Fibroblast of skin of abdomen (primary cell): ENCODE measurements around the gene HOXB2.

Source experiments
- DNase-seq: peaks from one replicate; pipeline ENCODE4 v3.0.0-alpha.2; 2013

HOXB2 gene

DNA sequence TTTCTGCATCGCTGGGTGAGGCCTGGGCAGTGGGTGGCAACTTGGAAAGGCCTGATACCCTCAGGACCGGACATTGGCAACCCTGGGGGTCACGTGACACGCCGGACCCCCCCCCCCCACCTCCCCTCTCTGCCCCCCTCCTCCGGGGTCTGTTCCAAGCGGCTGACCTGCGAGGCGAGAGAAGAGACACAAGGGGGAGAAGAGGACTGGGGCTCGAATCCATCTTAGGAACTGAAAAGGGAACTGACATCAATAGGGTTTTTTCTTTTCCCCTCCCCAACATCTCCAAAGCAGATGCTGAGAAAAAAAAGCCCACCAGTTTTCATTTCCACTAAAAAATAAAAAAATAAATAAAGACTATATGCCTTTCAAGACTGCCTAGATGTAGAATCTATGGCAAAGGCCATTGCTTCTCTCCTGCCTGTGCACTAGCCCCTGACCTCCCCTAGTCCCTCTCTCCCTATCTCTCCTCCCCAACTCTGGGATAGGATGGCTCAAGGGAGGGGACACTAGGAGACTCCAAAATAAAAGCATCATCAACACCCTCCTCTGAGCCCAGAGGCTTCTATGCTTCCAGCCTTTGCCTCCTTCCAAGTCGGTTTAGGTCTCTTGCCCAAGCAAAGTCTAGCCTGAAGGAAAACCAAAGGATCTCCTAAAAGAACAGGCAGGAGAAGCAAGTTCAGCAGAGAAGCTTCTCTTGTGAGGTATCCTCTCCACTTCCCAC is 7.7 kb upstream of the HOXB2 start:
- peak; percentile 53 for DNase-seq

DNA sequence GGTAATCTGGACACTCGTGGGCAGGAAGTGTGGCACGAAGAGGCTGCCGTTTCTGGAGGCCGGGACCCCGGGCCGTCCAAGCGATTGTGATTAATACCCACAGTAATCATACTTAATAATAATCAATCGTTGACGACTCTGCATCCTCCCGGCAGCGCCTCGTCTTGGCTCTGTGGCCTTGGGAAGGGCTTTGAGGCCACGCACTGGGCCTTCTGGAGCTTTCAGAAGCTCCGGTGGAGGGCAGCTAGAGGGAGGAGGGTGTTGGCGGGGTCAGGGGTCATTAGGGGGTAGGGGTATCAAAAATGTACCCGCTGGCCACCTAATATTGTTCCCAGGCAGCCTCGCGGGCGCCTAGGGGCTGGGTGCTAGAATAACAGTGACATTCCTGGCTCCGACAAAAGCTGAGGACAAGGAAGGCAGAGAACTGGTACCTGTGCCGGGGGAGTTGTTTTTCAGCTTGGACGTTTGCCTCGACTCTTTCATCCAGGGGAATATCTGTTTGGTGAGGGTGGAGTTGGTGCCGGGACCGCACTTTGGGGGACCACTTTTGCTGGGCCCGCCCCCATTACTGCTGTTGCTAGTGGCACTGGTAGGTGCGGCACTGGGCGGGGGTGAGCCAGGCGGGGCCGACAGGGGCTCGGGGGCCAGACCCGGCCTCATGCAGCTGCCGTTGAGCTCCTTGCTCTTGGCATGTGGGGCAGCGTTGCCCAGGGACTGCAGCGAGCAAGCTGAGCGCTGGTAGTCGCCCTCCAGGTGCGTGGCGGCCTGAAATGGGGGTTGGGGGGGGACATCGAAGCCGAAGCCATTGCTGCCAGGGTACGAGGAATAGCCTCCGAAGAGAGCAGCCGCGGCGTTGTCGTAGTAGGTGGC is 6.9 kb upstream of the HOXB2 start:
- no peak for DNase-seq

GRCh38 chr17:48551214-48551555 is 6.3 kb upstream of the HOXB2 start:
- DNase-seq: no peak

GRCh38 chr17:48550502-48551213 is 5.7 kb upstream of the HOXB2 start:
- DNase-seq: no peak

GRCh38 chr17:48549914-48550501 is 5.1 kb upstream of the HOXB2 start:
- peak; percentile 82 for DNase-seq

- no peak for DNase-seq
Measured at GRCh38 chr17:48549281-48549630, 4.3 kb upstream of the HOXB2 start.

DNA sequence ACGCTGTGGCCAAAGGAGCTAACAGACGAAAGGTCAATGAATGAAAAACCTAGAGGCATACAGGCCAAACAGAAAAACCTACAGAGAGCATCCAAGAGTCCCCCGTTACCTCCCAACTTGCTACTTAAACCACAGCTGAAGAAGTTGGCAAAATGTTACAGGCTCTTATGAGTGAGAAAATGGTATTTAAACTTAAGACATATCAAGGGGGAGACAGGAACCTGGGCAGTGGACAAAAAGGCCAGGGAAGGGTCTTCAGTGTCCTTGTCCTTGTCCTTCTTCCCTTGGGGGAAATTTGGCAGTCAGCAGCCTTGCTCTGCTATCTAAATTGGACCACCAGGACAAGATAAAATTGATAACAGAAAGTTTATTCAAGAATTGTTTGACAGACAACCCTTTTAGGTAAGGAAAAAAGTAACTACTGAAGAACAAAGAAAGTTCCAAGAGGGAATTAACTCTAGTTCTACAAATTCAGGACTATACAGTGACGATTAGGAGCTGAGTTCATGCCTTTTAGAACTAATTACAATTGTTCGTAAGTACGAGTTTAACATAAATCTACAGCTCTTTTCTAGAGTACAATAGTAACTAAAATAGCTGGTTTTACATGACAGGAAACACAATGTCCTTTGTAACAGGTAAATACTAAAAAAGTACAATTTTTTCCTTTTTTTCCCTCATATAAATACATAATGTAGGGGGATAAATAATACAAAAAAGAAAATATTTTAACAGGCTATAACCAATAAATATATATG is 3.8 kb upstream of the HOXB2 start:
- no peak for DNase-seq

DNA sequence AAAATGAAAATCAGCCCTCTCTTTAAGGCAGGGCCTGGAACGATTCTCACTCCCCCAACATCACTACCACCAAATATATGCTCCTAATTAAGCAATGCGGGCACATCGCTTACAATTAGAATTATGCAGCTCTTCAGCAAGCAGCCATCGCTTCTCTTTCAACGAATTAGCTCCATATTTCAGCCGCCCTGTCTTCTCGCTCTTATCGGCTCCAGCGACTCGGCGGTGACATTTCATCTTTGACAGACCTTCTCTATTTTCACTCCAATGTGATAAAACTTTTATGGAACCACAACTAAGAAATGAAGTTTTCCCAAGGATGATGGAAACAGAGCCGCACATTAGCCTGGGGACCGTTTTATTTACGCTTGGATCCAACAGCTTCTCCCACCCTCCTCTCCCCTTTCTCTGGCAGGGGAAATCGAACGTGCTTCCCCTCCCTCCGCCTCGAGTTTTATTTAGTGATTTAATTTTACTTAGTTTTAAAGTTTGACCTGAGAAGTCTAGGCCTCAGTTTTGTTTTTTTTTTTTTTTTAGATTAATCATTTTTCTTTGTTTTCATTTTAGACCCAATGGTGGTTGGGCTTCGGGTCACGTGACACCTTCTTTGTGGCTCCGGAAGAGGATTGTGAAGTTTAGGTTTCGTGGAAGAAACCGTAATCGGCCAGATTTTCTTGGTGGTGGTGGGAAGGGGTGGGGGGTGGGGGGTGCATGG is 3.1 kb upstream of the HOXB2 start:
- DNase-seq: peak; percentile 82

DNA sequence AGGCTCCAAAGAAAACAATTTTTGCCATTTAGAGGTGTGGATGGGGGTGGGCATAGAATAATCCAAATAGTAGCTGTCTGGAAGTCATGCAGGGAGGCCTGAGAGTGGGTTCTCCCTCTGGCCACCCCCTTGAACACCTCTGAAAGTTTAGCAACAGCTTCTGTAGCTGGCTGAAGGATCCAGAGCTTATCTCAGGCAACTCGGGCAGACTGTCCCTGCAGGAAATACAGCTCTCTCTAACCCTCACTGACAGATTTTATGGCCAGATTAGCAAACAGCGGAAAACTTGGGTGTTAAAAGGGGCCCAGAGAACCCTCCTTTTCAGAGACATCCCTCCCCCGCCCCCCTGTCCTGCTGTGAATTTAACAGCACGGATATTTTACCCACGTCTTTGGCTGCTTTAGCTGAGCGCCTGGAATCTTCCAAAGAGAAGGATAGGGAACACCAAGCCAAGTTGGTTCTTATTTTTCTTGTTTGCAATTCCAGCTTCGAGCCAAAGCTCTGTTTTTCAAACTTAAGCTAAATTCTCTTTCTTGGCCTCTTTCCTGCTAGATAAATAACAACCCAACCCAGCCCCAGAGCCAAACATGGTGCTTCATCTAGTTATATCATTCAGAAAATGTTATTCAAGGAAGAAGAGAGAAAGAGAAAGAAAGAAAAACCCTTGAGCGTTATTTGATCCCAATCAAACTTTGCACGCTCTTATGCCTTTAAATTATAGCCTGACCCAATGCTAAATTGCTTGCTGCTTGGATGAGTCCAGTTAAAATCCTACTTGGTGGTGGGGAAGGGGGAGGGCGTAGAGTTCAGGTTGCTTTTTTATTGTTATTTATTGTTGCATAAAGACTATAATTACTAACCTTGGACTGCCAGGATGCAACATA is 2.3 kb upstream of the HOXB2 start:
- peak; percentile 75 for DNase-seq

- DNase-seq: peak; percentile 88
Measured at GRCh38 chr17:48546137-48546923, 1.4 kb upstream of the HOXB2 start.

- DNase-seq: no peak
Measured at GRCh38 chr17:48545539-48545938, 630 bp upstream of the HOXB2 start.

- DNase-seq: peak; percentile 98
Measured at GRCh38 chr17:48544349-48545021, 424 bp downstream of the HOXB2 start.

DNA sequence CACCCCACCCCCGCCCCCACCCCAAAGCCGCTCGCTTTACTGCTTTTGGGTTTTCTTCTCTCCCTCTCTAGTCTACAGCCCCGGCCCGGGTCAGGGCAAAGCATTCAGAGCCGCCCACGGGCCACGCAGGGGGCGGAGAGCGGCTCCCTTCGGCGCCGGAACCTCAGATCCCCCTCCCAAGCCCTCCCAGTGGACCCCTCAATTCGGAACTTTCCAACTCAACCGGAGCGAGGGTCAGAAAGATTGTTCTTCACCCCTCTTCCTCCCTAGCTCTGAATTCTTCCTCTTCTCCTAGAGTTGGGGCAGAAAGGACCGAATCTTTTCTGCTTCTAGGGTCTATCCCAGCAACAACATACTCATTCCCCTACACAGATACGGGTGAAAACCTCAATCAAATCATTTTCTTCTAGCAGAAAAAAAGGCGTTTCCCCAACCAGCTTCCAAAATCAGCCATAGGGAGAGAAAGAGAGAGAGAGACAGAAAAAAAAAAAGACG is 1.0 kb downstream of the HOXB2 start:
- no peak for DNase-seq

- peak; percentile 66 for DNase-seq
Measured at GRCh38 chr17:48543107-48543853, 1.6 kb downstream of the HOXB2 start.

DNA sequence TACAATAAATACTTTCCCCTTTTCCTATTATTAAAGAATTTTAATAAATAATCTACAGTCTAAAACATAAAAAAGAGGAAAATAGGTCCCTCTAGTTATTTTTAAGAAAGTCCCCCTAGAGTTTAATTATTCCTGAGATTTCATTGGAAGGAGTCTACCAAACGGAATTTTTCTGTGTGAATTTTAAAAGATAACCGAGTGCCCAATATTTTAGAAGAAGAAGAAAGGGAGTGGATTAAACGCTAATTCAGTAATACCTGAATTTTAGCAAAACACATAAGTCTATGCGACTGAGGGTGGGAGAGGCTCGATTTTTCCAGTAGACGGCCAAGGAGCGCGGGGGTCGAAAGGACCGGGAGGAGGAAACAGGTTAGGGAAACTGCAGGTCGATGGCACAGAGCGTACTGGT is 2.2 kb downstream of the HOXB2 start:
- no peak for DNase-seq

GRCh38 chr17:48542114-48542656 is 2.7 kb downstream of the HOXB2 start:
- no peak for DNase-seq

GRCh38 chr17:48541577-48542113 is 3.3 kb downstream of the HOXB2 start:
- peak; percentile 74 for DNase-seq
